Parathyroid adenoma (tissue), 2 donors: Measurements from ENCODE around the gene PCBP3.

Source experiments
- H2AFZ ChIP-seq: fragments of 300-600 bp; sonication (generic); one replicate; pipeline ENCODE4 v1.7.0; 2017; ENCODE audit warnings: antibody characterized with exemption, mild to moderate bottlenecking
- H3K27ac ChIP-seq: fragments of 300-600 bp; sonication (generic); one replicate; pipeline ENCODE4 v1.7.0; 2017
- H3K27me3 ChIP-seq: fragments of 300-600 bp; sonication (generic); one replicate; pipeline ENCODE4 v1.7.0; 2017; ENCODE audit warnings: low read length; ENCODE audit not compliant: control insufficient read depth, insufficient read depth
- H3K36me3 ChIP-seq: fragments of 300-600 bp; sonication (generic); one replicate; pipeline ENCODE4 v1.7.0; 2017; ENCODE audit warnings: low read length; ENCODE audit not compliant: control insufficient read depth, insufficient read depth
- H3K4me1 ChIP-seq: fragments of 300-600 bp; sonication (generic); one replicate; pipeline ENCODE4 v1.7.0; 2017; ENCODE audit warnings: control low read depth
- H3K4me2 ChIP-seq: fragments of 300-600 bp; sonication (generic); one replicate; pipeline ENCODE4 v1.7.0; 2017; ENCODE audit warnings: low read length
- H3K4me3 ChIP-seq: fragments of 300-600 bp; sonication (generic); one replicate; pipeline ENCODE4 v1.7.0; 2017; ENCODE audit warnings: low read depth, low read length
- H3K79me2 ChIP-seq: fragments of 300-600 bp; sonication (generic); one replicate; pipeline ENCODE4 v1.7.0; 2017; ENCODE audit warnings: control low read depth
- H3K9ac ChIP-seq: fragments of 300-600 bp; sonication (generic); one replicate; pipeline ENCODE4 v1.7.0; 2017; ENCODE audit warnings: mild to moderate bottlenecking
- H3K9me3 ChIP-seq: fragments of 300-600 bp; sonication (generic); one replicate; pipeline ENCODE4 v1.7.0; 2017; ENCODE audit warnings: low read length; ENCODE audit not compliant: control insufficient read depth
- CTCF ChIP-seq: fragments of 300-600 bp; sonication (generic); IDR thresholded peaks from one replicate; pipeline ENCODE4 v1.7.0; 2017; ENCODE audit warnings: antibody characterized with exemption, mild to moderate bottlenecking
- donor health status: primary hyperparathyroidism.

PCBP3 gene

GRCh38 chr21:45852886-45853400 is 209.4 kb downstream of the PCBP3 start:
- H3K4me3 ChIP-seq = no peak overlapping the region
- H3K9me3 ChIP-seq = no peaks in the 10 kb centered on the region
- H3K36me3 ChIP-seq = no peaks in the 10 kb centered on the region
- no peaks in the 10 kb centered on the region for H3K79me2 ChIP-seq
- no peak overlapping the region for H3K4me2 ChIP-seq
- H2AFZ ChIP-seq = no peak overlapping the region
- no peaks in the 10 kb centered on the region for H3K27me3 ChIP-seq
- H3K27ac ChIP-seq = no peak overlapping the region
- no peaks in the 10 kb centered on the region for H3K4me1 ChIP-seq
- no peak for TF ChIP-seq CTCF
- no peak overlapping the region for H3K9ac ChIP-seq

GRCh38 chr21:45853703-45854342 is 210.3 kb downstream of the PCBP3 start:
- no peak overlapping the region for H3K27ac ChIP-seq
- no peaks in the 10 kb centered on the region for H3K4me1 ChIP-seq
- no peak overlapping the region for H3K4me2 ChIP-seq
- H2AFZ ChIP-seq = no peak overlapping the region
- TF ChIP-seq CTCF = no peak
- no peaks in the 10 kb centered on the region for H3K9me3 ChIP-seq
- no peaks in the 10 kb centered on the region for H3K79me2 ChIP-seq
- no peaks in the 10 kb centered on the region for H3K27me3 ChIP-seq
- H3K9ac ChIP-seq = no peak overlapping the region
- H3K4me3 ChIP-seq = no peak overlapping the region
- no peaks in the 10 kb centered on the region for H3K36me3 ChIP-seq

- no peak overlapping the region for H3K4me2 ChIP-seq
- H3K9me3 ChIP-seq = no peaks in the 10 kb centered on the region
- no peaks in the 10 kb centered on the region for H3K4me1 ChIP-seq
- H2AFZ ChIP-seq = no peak overlapping the region
- H3K4me3 ChIP-seq = no peak overlapping the region
- no peaks in the 10 kb centered on the region for H3K27me3 ChIP-seq
- no peaks in the 10 kb centered on the region for H3K79me2 ChIP-seq
- H3K9ac ChIP-seq = no peak overlapping the region
- no peaks in the 10 kb centered on the region for H3K36me3 ChIP-seq
- TF ChIP-seq CTCF = no peak
- no peak overlapping the region for H3K27ac ChIP-seq
Measured at GRCh38 chr21:45854690-45855247, 211.2 kb downstream of the PCBP3 start.

GRCh38 chr21:45855248-45855811 is 211.8 kb downstream of the PCBP3 start:
- no peaks in the 10 kb centered on the region for H3K79me2 ChIP-seq
- no peaks in the 10 kb centered on the region for H3K27me3 ChIP-seq
- no peak overlapping the region for H3K27ac ChIP-seq
- no peaks in the 10 kb centered on the region for H3K9me3 ChIP-seq
- H3K9ac ChIP-seq = no peak overlapping the region
- H2AFZ ChIP-seq = no peak overlapping the region
- no peaks in the 10 kb centered on the region for H3K4me1 ChIP-seq
- no peak for TF ChIP-seq CTCF
- no peaks in the 10 kb centered on the region for H3K36me3 ChIP-seq
- H3K4me2 ChIP-seq = no peak overlapping the region
- no peak overlapping the region for H3K4me3 ChIP-seq
